Common myeloid progenitor, CD34-positive (primary cell): ENCODE measurements around the gene GJA5.

Experiments
- CTCF ChIA-PET: fragments of 350-600 bp; sonication (Branson Sonifier 250); formaldehyde crosslinking; loops from one replicate; lab custom pipeline; 2021; ENCODE audit warnings: antibody characterized with exemption; lab: Charles Lee
- POLR2A ChIA-PET: fragments of 350-600 bp; sonication (Branson Sonifier 250); formaldehyde crosslinking; loops from one replicate; lab custom pipeline; 2021; ENCODE audit warnings: antibody characterized with exemption; lab: Charles Lee
- DNase-seq, 3 donors: peaks; one replicate each; pipeline versions ENCODE4 v3.0.0 to v3.0.0-alpha.2; 2013
- H3K27ac ChIP-seq, 2 experiments: 1 replicate in 1 of 2; 2 replicates in 1 of 2; pipeline ENCODE4 v1.7.0; 2013; ENCODE audit warnings: inconsistent platforms in 2 of 2, low read length in 2 of 2, mild to moderate bottlenecking in 2 of 2, low read depth in 1 of 2, moderate library complexity in 1 of 2; ENCODE audit not compliant: severe bottlenecking in 2 of 2, insufficient read depth in 1 of 2, poor library complexity in 1 of 2
- H3K27me3 ChIP-seq, 5 experiments: replicated peaks in 2 of 5; 1 replicate in 3 of 5; 2 replicates in 2 of 5; pipeline versions ENCODE4 v1.6.1 to v1.7.0; 2013; ENCODE audit warnings: low read length in 4 of 5, mild to moderate bottlenecking in 2 of 5, moderate library complexity in 2 of 5, inconsistent platforms in 1 of 5; ENCODE audit not compliant: insufficient read depth in 5 of 5, control insufficient read depth in 4 of 5
- H3K36me3 ChIP-seq, 4 experiments: 1 replicate in 2 of 4; 2 replicates in 2 of 4; pipeline versions ENCODE4 v1.6.1 to v1.7.0; 2013; ENCODE audit warnings: low read length in 3 of 4, control low read depth in 1 of 4, mild to moderate bottlenecking in 1 of 4; ENCODE audit not compliant: control insufficient read depth in 4 of 4, insufficient read depth in 4 of 4
- H3K4me1 ChIP-seq, 4 experiments: 1 replicate in 3 of 4; 2 replicates in 1 of 4; pipeline versions ENCODE4 v1.6.1 to v1.7.1; 2013; ENCODE audit warnings: low read length in 3 of 4, mild to moderate bottlenecking in 3 of 4, control low read depth in 1 of 4, inconsistent platforms in 1 of 4, moderate library complexity in 1 of 4; ENCODE audit not compliant: control insufficient read depth in 4 of 4, insufficient read depth in 4 of 4; ENCODE audit errors: control extremely low read depth in 1 of 4
- H3K4me3 ChIP-seq, 7 experiments: 1 replicate in 4 of 7; 2 replicates in 3 of 7; pipeline versions ENCODE4 v1.5.1 to v1.7.0; 2013; ENCODE audit warnings: mild to moderate bottlenecking in 7 of 7, low read length in 6 of 7, moderate library complexity in 6 of 7, inconsistent platforms in 2 of 7, low read depth in 2 of 7, control low read depth in 1 of 7; ENCODE audit not compliant: insufficient read depth in 4 of 7, control insufficient read depth in 1 of 7; ENCODE audit errors: extremely low read depth in 1 of 7
- H3K9me3 ChIP-seq, 5 experiments: 1 replicate in 4 of 5; 2 replicates in 1 of 5; pipeline versions ENCODE4 v1.6.1 to v1.7.1; 2013; ENCODE audit warnings: low read length in 4 of 5, mild to moderate bottlenecking in 2 of 5, inconsistent platforms in 1 of 5, low read depth in 1 of 5, moderate library complexity in 1 of 5; ENCODE audit not compliant: control insufficient read depth in 4 of 5, insufficient read depth in 2 of 5; ENCODE audit errors: control extremely low read depth in 1 of 5
- WGBS: methylation state at CpG from one replicate; pipeline ENCODE4 v1.1.5; 2013; ENCODE audit not compliant: insufficient coverage; 5-methylcytosine and 5-hydroxymethylcytosine counted together

Gene GJA5

DNA sequence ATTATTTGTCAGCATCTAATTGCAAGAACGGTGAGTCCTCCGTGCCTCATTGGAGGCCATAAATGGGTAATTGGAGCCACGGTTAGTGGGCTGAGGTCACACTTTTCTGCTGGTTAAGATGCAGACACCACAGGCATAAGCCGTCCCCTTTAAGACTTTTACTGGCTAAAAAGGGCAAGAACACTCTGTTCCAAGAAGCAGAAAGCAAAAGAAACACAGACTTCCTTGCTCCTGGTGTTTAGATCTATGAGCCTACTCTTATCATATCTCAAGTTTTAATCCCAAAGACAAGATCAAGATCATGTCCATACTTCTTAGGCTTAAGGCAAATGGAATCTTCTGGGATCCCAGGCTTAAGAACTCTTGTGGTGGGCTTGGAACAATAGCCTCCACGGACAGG is 17.3 kb upstream of the GJA5 start:
- DNase-seq: no peak
- Histone ChIP-seq H3K4me3 (no peak overlapping the region), H3K4me1 (peaks cover 0 to 4% (median 2%) of the 10 kb centered on the region in 4 experiments), H3K9me3 (no peaks in the 10 kb centered on the region), H3K27ac (no peak overlapping the region), H3K36me3 (no peaks in the 10 kb centered on the region), H3K27me3 (peaks cover 0 to 11% (median 0%) of the 10 kb centered on the region in 5 experiments)
- POLR2A ChIA-PET: no interaction called here
- 67% methylated on average over 5 of the region's 5 CpGs for WGBS
- CTCF ChIA-PET: no interaction called here

DNA sequence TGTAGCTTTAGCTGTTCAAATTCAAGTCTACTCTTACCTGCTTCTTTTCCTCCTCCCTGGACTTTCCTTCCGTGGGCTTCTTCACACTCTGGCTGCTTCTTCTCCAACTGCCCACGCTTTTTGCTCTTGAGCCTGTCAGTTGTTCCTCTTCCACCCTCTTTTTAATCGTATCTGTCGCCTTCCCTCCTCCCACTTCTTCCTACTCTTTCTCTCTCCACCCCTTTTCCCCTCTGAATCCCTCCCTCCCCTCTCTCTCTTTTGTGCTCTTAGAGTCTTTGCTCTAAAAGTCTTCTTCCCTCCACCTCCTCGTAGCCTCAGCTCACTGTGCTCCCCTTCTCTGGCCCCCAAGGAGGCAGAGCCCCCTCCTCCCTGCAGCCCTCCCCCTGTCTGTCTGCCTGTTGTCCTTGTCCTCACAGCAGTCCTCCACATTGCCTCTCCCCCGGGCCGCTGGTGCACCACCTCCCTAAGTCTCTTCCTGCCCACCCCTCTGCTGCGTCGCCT is 12.9 kb upstream of the GJA5 start:
- Histone ChIP-seq H3K27ac (no peak overlapping the region), H3K36me3 (no peaks in the 10 kb centered on the region), H3K4me3 (no peak overlapping the region), H3K4me1 (peaks cover 0 to 4% (median 2%) of the 10 kb centered on the region in 4 experiments), H3K9me3 (no peaks in the 10 kb centered on the region), H3K27me3 (peaks cover 0 to 16% (median 0%) of the 10 kb centered on the region in 5 experiments)
- no peak for DNase-seq
- ChIA-PET CTCF (no interaction called here), POLR2A (no interaction called here)
- WGBS: 47% methylated on average over 9 of the region's 9 CpGs

- peaks cover 0 to 14% (median 0%) of the 10 kb centered on the region in 5 experiments for H3K27me3 ChIP-seq
- no peaks in the 10 kb centered on the region for H3K36me3 ChIP-seq
- no peak overlapping the region for H3K27ac ChIP-seq
- POLR2A ChIA-PET: no interaction called here
- no peak overlapping the region for H3K4me3 ChIP-seq
- H3K9me3 ChIP-seq: no peaks in the 10 kb centered on the region
- WGBS: 83% methylated on average over 3 of the region's 4 CpGs
- H3K4me1 ChIP-seq: peaks cover 0 to 4% (median 2%) of the 10 kb centered on the region in 4 experiments
- DNase-seq: no peak
- CTCF ChIA-PET: no interaction called here
Measured at GRCh38 chr1:147772570-147772969, 12.2 kb upstream of the GJA5 start.

GRCh38 chr1:147771226-147772125 is 11.1 kb upstream of the GJA5 start:
- Histone ChIP-seq H3K36me3 (no peaks in the 10 kb centered on the region), H3K4me1 (peaks cover 0 to 4% (median 2%) of the 10 kb centered on the region in 4 experiments), H3K27ac (no peak overlapping the region), H3K27me3 (peaks cover 0 to 11% (median 0%) of the 10 kb centered on the region in 5 experiments), H3K4me3 (no peak overlapping the region), H3K9me3 (no peaks in the 10 kb centered on the region)
- WGBS: 98% methylated on average over 8 of the region's 10 CpGs
- ChIA-PET POLR2A (no interaction called here), CTCF (no interaction called here)
- DNase-seq: no peak

GRCh38 chr1:147769106-147769505 is 8.7 kb upstream of the GJA5 start:
- Histone ChIP-seq H3K27me3 (peaks cover 0 to 4% (median 0%) of the 10 kb centered on the region in 5 experiments), H3K27ac (no peak overlapping the region), H3K4me1 (peaks cover 0 to 4% (median 2%) of the 10 kb centered on the region in 4 experiments), H3K36me3 (no peaks in the 10 kb centered on the region), H3K4me3 (no peak overlapping the region), H3K9me3 (no peaks in the 10 kb centered on the region)
- POLR2A ChIA-PET: no interaction called here
- WGBS: 100% methylated on average over 2 of the region's 5 CpGs
- CTCF ChIA-PET: no interaction called here
- no peak for DNase-seq

DNA sequence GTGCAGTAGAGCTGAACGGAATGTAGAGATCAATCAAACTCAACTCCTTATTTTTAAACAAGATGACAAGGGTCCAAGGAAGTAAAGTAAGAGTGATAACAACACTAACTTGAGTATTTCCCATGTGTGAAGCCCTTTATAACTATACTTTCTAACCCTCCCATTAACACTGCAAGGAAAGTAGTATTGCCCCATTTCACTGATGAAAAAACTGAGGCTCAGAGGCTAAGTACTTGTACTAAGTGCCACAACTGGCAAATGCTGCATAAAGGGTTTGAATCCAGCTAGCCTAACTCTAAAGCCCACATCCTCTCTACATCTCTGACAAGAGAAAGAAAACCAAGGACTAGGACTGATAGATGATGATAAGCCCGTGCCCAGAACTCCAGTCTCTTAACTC is 8.2 kb upstream of the GJA5 start:
- WGBS: 89% methylated on average over 1 of the region's 2 CpGs
- ChIA-PET POLR2A (no interaction called here), CTCF (no interaction called here)
- H3K27ac ChIP-seq: no peak overlapping the region
- no peaks in the 10 kb centered on the region for H3K36me3 ChIP-seq
- H3K4me1 ChIP-seq: peaks cover 0 to 4% (median 2%) of the 10 kb centered on the region in 4 experiments
- DNase-seq: no peak
- H3K9me3 ChIP-seq: no peaks in the 10 kb centered on the region
- no peak overlapping the region for H3K4me3 ChIP-seq
- H3K27me3 ChIP-seq: peaks cover 0 to 4% (median 0%) of the 10 kb centered on the region in 5 experiments

- WGBS: 89% methylated on average over 1 of the region's 1 CpG
- H3K27ac ChIP-seq: no peak overlapping the region
- ChIA-PET POLR2A (no interaction called here), CTCF (no interaction called here)
- H3K9me3 ChIP-seq: no peaks in the 10 kb centered on the region
- H3K27me3 ChIP-seq: peaks cover 0 to 4% (median 0%) of the 10 kb centered on the region in 5 experiments
- no peaks in the 10 kb centered on the region for H3K36me3 ChIP-seq
- no peak overlapping the region for H3K4me3 ChIP-seq
- peaks cover 0 to 6% (median 2%) of the 10 kb centered on the region in 4 experiments for H3K4me1 ChIP-seq
- DNase-seq: no peak
Measured at GRCh38 chr1:147768101-147768500, 7.7 kb upstream of the GJA5 start.
